A172 (cell line): Measurements from ENCODE around the gene CGREF1. TPM values are rescaled to one million over a fixed set of nuclear protein-coding genes. Genes with fewer than 3 reads are reported as not detected.
"Not testable (repeated sequence)": the region's sequence is repeated elsewhere in the genome, so short reads cannot be mapped to it uniquely, and the experiment has no call there.

Experiments
- DNase-seq: peaks from one replicate; pipeline ENCODE4 v3.0.0-alpha.2; 2015; ENCODE audit warnings: low spot score
- total RNA-seq: library from RNA; depleted of rRNA; stranded (reverse); fragments of >200 nt; shearing (Covaris generic); gene quantifications from 2 replicates; pipeline ENCODE4 v1.2.3, GENCODE V29; 2014

Gene CGREF1
- total RNA-seq, 1 experiment from 2014 or later, result 0.40 TPM

- DNase-seq, result not testable (repeated sequence)
Measured at GRCh38 chr2:27111392-27112078, 7.4 kb downstream of the CGREF1 start.

- DNase-seq, result not testable (repeated sequence)
Measured at GRCh38 chr2:27110603-27111352, 8.2 kb downstream of the CGREF1 start.

GRCh38 chr2:27109083-27109482 lies 9.8 kb downstream of the CGREF1 start:
- no peak for DNase-seq

- DNase-seq, result no peak
Measured at GRCh38 chr2:27108221-27108620, 10.7 kb downstream of the CGREF1 start.

GRCh38 chr2:27105981-27106380 lies 12.9 kb downstream of the CGREF1 start:
- DNase-seq, result no peak

- DNase-seq, result no peak
Measured at GRCh38 chr2:27102329-27102728, 16.6 kb downstream of the CGREF1 start.

GRCh38 chr2:27100036-27100435 lies 18.9 kb downstream of the CGREF1 start:
- no peak for DNase-seq

- no peak for DNase-seq
Measured at GRCh38 chr2:27099334-27099955, 19.5 kb downstream of the CGREF1 start.

- no peak for DNase-seq
Measured at GRCh38 chr2:27097341-27097740, 21.6 kb downstream of the CGREF1 start.

- no peak for DNase-seq
Measured at GRCh38 chr2:27096748-27097297, 22.1 kb downstream of the CGREF1 start.

GRCh38 chr2:27095745-27096651 lies 22.9 kb downstream of the CGREF1 start:
- DNase-seq, result peak; percentile 22

- DNase-seq, result no peak
Measured at GRCh38 chr2:27095427-27095744, 23.5 kb downstream of the CGREF1 start.

- DNase-seq, result no peak
Measured at GRCh38 chr2:27094353-27094984, 24.5 kb downstream of the CGREF1 start.

- DNase-seq, result no peak
Measured at GRCh38 chr2:27093430-27094352, 25.2 kb downstream of the CGREF1 start.

- no peak for DNase-seq
Measured at GRCh38 chr2:27092696-27093429, 26.1 kb downstream of the CGREF1 start.

- DNase-seq, result no peak
Measured at GRCh38 chr2:27091746-27092695, 26.9 kb downstream of the CGREF1 start.

GRCh38 chr2:27089111-27089954 lies 29.6 kb downstream of the CGREF1 start:
- DNase-seq, result no peak
